Upper lobe of left lung (tissue), 6 donors: ENCODE results near the gene PDE11A. TPM values are rescaled to one million over a fixed set of nuclear protein-coding genes. Genes with fewer than 3 reads are reported as not detected.

Source experiments
- ATAC-seq, 2 donors: fragments of 200-7000 bp; cut with Tn5 transposase; one replicate each; pipeline ENCODE4 v1.9.1; 2022; ENCODE audit warnings: mild to moderate bottlenecking in 2 of 2, moderate library complexity in 2 of 2; ENCODE audit not compliant: low FRiP score in 2 of 2
- DNase-seq, 2 donors: peaks; one replicate each; pipeline ENCODE4 v3.0.0-alpha.2; 2019 to 2020
- H3K27ac ChIP-seq, 4 donors: fragments of 200-600 bp; sonication (generic); one replicate each; pipeline ENCODE4 v1.5.1; 2016 to 2019
- H3K27me3 ChIP-seq, 4 donors: fragments of 200-600 bp; sonication (generic); one replicate each; pipeline ENCODE4 v1.5.1; 2017 to 2019
- H3K36me3 ChIP-seq, 4 donors: fragments of 200-600 bp; sonication (generic); one replicate each; pipeline ENCODE4 v1.5.1; 2016 to 2019
- H3K4me1 ChIP-seq, 4 donors: fragments of 200-600 bp; sonication (generic); one replicate each; pipeline ENCODE4 v1.5.1; 2018 to 2019
- H3K4me3 ChIP-seq, 4 donors: fragments of 200-600 bp; sonication (generic); one replicate each; pipeline ENCODE4 v1.5.1; 2017 to 2019; ENCODE audit warnings: mild to moderate bottlenecking in 2 of 4, moderate library complexity in 1 of 4
- H3K9me3 ChIP-seq, 4 donors: fragments of 200-600 bp; sonication (generic); one replicate each; pipeline ENCODE4 v1.5.1; 2018 to 2019
- EP300 ChIP-seq, 4 donors: sonication (generic); formaldehyde crosslinking; IDR thresholded peaks; one replicate each; pipeline ENCODE4 v1.5.1; 2017; ENCODE audit warnings: antibody characterized with exemption in 4 of 4, control low read depth in 2 of 4
- POLR2A ChIP-seq, 4 donors: fragments of 450-650 bp; IDR thresholded peaks; one replicate each; pipeline ENCODE4 v1.5.1; 2016 to 2017; ENCODE audit warnings: antibody characterized with exemption in 4 of 4, mild to moderate bottlenecking in 2 of 4
- POLR2AphosphoS5 ChIP-seq, 2 donors: sonication (generic); formaldehyde crosslinking; IDR thresholded peaks; one replicate each; pipeline ENCODE4 v1.5.1; 2017; ENCODE audit warnings: antibody characterized with exemption in 2 of 2
- WGBS, 2 donors: methylation state at CpG; one replicate each; pipeline ENCODE4 v1.1.5; 2017 to 2018; 5-methylcytosine and 5-hydroxymethylcytosine counted together
- total RNA-seq, 6 donors: library from RNA; depleted of rRNA in 4 of 6; stranded (reverse); fragments of >200 nt in 4 of 6; gene quantifications; one replicate each; pipeline versions ENCODE4 v1.1.0 to v1.2.1, GENCODE V29; 2016 to 2021
- TF ChIP-seq, protein P1 (sequence below), 6 experiments: fragments of 450-650 bp in 4 of 6; fragments of 200-600 bp in 2 of 6; sonication (generic) in 2 of 6; IDR thresholded peaks; one replicate each; pipeline ENCODE4 v1.5.1; 2016 to 2019; ENCODE audit warnings: antibody characterized with exemption in 6 of 6
- donor health status: DM: no; HTN: no; CAD: no; lungs with moderate emphysema.
- donor health status: DM: no; HTN: yes; CAD: no; lungs with severe emphysema.

PDE11A gene
- total RNA-seq, 6 donors from 2014 or later = 0.03 to 0.57 (median 0.33) TPM; not detected in 3

- no peak overlapping the region for H3K27ac ChIP-seq
- DNase-seq (peak in 1 of 2 donors; percentile 27), ATAC-seq (peak in 1 of 2 donors; percentile 49)
- H3K9me3 ChIP-seq = no peaks in the 10 kb centered on the region
- TF ChIP-seq, protein P1, sequence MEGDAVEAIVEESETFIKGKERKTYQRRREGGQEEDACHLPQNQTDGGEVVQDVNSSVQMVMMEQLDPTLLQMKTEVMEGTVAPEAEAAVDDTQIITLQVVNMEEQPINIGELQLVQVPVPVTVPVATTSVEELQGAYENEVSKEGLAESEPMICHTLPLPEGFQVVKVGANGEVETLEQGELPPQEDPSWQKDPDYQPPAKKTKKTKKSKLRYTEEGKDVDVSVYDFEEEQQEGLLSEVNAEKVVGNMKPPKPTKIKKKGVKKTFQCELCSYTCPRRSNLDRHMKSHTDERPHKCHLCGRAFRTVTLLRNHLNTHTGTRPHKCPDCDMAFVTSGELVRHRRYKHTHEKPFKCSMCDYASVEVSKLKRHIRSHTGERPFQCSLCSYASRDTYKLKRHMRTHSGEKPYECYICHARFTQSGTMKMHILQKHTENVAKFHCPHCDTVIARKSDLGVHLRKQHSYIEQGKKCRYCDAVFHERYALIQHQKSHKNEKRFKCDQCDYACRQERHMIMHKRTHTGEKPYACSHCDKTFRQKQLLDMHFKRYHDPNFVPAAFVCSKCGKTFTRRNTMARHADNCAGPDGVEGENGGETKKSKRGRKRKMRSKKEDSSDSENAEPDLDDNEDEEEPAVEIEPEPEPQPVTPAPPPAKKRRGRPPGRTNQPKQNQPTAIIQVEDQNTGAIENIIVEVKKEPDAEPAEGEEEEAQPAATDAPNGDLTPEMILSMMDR (IDR thresholded peaks at IDR 0.05) = peak in 5 of 6 experiments; percentile 34 to 46 (median 44)
- no peak for TF ChIP-seq EP300 (IDR thresholded peaks at IDR 0.05)
- no peak for TF ChIP-seq POLR2A (IDR thresholded peaks at IDR 0.05)
- TF ChIP-seq POLR2AphosphoS5 (IDR thresholded peaks at IDR 0.05) = no peak
- H3K36me3 ChIP-seq = no peaks in the 10 kb centered on the region
- H3K27me3 ChIP-seq = no peaks in the 10 kb centered on the region
- H3K4me1 ChIP-seq = no peaks in the 10 kb centered on the region
- no peak overlapping the region for H3K4me3 ChIP-seq
- WGBS, 2 donors = 1 to 3% methylated on average over 2 of the region's 2 CpGs
These were observed 89.3 kb downstream of the PDE11A start for GRCh38 chr2:177983183-177983788.

- no peak overlapping the region for H3K4me3 ChIP-seq
- no peaks in the 10 kb centered on the region for H3K4me1 ChIP-seq
- H3K27ac ChIP-seq = no peak overlapping the region
- ATAC-seq = no peak
- no peaks in the 10 kb centered on the region for H3K36me3 ChIP-seq
- 85 to 88% methylated on average over 7 to 8 of the region's 8 CpGs for WGBS, 2 donors
- TF ChIP-seq POLR2AphosphoS5 (IDR thresholded peaks at IDR 0.05) (no peak), EP300 (IDR thresholded peaks at IDR 0.05) (no peak), POLR2A (IDR thresholded peaks at IDR 0.05) (no peak)
- TF ChIP-seq, protein P1 (IDR thresholded peaks at IDR 0.05) = no peak
- no peaks in the 10 kb centered on the region for H3K9me3 ChIP-seq
- no peak for DNase-seq
- H3K27me3 ChIP-seq = no peaks in the 10 kb centered on the region
These were observed 99.8 kb downstream of the PDE11A start for GRCh38 chr2:177972782-177973181.

GRCh38 chr2:177972123-177972522 lies 100.5 kb downstream of the PDE11A start:
- ATAC-seq = no peak
- no peak overlapping the region for H3K4me3 ChIP-seq
- no peaks in the 10 kb centered on the region for H3K36me3 ChIP-seq
- TF ChIP-seq EP300 (IDR thresholded peaks at IDR 0.05) (no peak), POLR2AphosphoS5 (IDR thresholded peaks at IDR 0.05) (no peak), POLR2A (IDR thresholded peaks at IDR 0.05) (no peak)
- TF ChIP-seq, protein P1 (IDR thresholded peaks at IDR 0.05) = no peak
- DNase-seq = no peak
- H3K27ac ChIP-seq = no peak overlapping the region
- H3K4me1 ChIP-seq = no peaks in the 10 kb centered on the region
- H3K27me3 ChIP-seq = no peaks in the 10 kb centered on the region
- no peaks in the 10 kb centered on the region for H3K9me3 ChIP-seq

DNA sequence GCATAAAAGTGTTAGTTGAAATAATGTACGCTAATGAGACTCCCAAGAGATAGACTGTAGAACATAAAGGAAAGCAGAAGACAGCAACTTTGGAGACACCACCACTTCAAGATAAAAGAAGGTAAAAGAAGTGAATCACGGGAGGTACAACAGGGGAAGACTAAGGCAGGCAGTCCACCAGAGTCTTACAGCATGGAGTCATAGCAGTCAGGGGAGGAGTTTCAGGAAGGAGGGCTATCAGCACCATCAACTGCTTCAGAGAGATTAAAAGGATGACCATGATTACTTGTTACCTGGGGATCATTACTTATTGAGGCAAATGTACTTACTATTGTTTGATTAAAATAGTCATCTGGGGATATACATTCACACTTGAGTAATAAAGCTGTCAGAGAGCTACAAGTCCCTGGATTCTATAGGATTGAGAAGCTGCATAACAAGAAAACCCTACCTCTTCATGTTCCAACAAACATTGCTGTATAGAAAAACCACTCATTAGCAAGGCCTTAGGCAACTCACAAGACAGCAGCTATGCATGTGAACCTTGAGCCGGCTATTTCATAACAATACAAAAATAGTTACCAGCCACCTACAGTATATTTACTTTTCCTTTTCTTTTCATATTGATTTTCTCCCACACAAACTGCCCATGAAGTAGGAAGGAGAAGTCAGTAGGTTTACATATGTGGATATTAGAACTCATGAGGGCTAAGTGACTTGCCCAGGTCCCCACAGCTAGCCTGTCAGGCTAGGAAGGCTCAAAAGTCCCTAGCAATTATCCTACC lies 101.7 kb downstream of the PDE11A start:
- Histone ChIP-seq H3K27me3 (no peaks in the 10 kb centered on the region), H3K36me3 (no peaks in the 10 kb centered on the region), H3K4me1 (no peaks in the 10 kb centered on the region), H3K27ac (no peak overlapping the region), H3K4me3 (no peak overlapping the region), H3K9me3 (no peaks in the 10 kb centered on the region)
- no peak for ATAC-seq
- no peak for DNase-seq
- 78 to 79% methylated on average over 3 of the region's 3 CpGs for WGBS, 2 donors
- TF ChIP-seq, protein P1 (IDR thresholded peaks at IDR 0.05) = no peak
- no peak for TF ChIP-seq EP300 (IDR thresholded peaks at IDR 0.05)
- no peak for TF ChIP-seq POLR2AphosphoS5 (IDR thresholded peaks at IDR 0.05)
- TF ChIP-seq POLR2A (IDR thresholded peaks at IDR 0.05) = no peak
